ENCODE measurements around the gene ADARB2.

Gene ADARB2

GRCh38 chr10:1498746-1499358, 238.5 kb downstream of the ADARB2 start:
- POLR2A ChIA-PET: no interaction called here
- no peak for DNase-seq (ENCODE audit: extremely low spot score)
- CTCF ChIA-PET: no interaction called here
- TF ChIP-seq ARNT (IDR thresholded peaks at IDR 0.05) (no peak), CTBP1 (IDR thresholded peaks at IDR 0.05; ENCODE audit: borderline replicate concordance) (peak; percentile 61; the same call in 1 of the 2 replicates), FOXK2 (IDR thresholded peaks at IDR 0.05) (no peak), TARDBP (IDR thresholded peaks at IDR 0.05) (0 out of 2 replicates have a peak, but pooled peaks have one; percentile 12), PKNOX1 (IDR thresholded peaks at IDR 0.05) (peak; percentile 93), FOXM1 (IDR thresholded peaks at IDR 0.05; ENCODE audit: borderline replicate concordance) (no peak), SUZ12 (IDR thresholded peaks at IDR 0.05) (no peak), LEF1 (IDR thresholded peaks at IDR 0.05; ENCODE audit: borderline replicate concordance) (0 out of 2 replicates have a peak, but pooled peaks have one; percentile 48), ZNF384 (IDR thresholded peaks at IDR 0.05) (no peak)

GRCh38 chr10:1495915-1496517, 241.3 kb downstream of the ADARB2 start:
- TF ChIP-seq FOXM1 (IDR thresholded peaks at IDR 0.05; ENCODE audit: borderline replicate concordance) (no peak), L3MBTL2 (conservative IDR thresholded peaks at IDR 0.05) (no peak), NFRKB (IDR thresholded peaks at IDR 0.05) (no peak), TARDBP (IDR thresholded peaks at IDR 0.05) (no peak), PKNOX1 (IDR thresholded peaks at IDR 0.05) (no peak), ELF4 (IDR thresholded peaks at IDR 0.05) (no peak), SP1 (IDR thresholded peaks at IDR 0.05) (no peak), ARNT (IDR thresholded peaks at IDR 0.05) (no peak), FOXA1 (IDR thresholded peaks at IDR 0.05) (no peak), ZNF384 (IDR thresholded peaks at IDR 0.05) (no peak), CTBP1 (IDR thresholded peaks at IDR 0.05; ENCODE audit: borderline replicate concordance) (no peak), HDGF (IDR thresholded peaks at IDR 0.05; ENCODE audit: borderline replicate concordance) (no peak), LEF1 (IDR thresholded peaks at IDR 0.05; ENCODE audit: borderline replicate concordance) (no peak), BHLHE40 (IDR thresholded peaks at IDR 0.05; ENCODE audit: borderline replicate concordance) (no peak), SUZ12 (IDR thresholded peaks at IDR 0.05) (no peak; the same call in 1 of the 2 replicates), FOXK2 (IDR thresholded peaks at IDR 0.05) (no peak)
- POLR2A ChIA-PET: no interaction called here
- CTCF ChIA-PET: no interaction called here
- DNase-seq (ENCODE audit: extremely low spot score): no peak

- ChIA-PET POLR2A (no interaction called here), CTCF (no interaction called here)
- DNase-seq (ENCODE audit: extremely low spot score): no peak
- TF ChIP-seq FOXA1 (IDR thresholded peaks at IDR 0.05) (no peak), PKNOX1 (IDR thresholded peaks at IDR 0.05) (no peak), TARDBP (IDR thresholded peaks at IDR 0.05) (no peak), LEF1 (IDR thresholded peaks at IDR 0.05; ENCODE audit: borderline replicate concordance) (no peak), ARNT (IDR thresholded peaks at IDR 0.05) (no peak)
These were observed 244.7 kb downstream of the ADARB2 start for GRCh38 chr10:1492641-1493040.

GRCh38 chr10:1491901-1492300, 245.4 kb downstream of the ADARB2 start:
- no peak for DNase-seq (ENCODE audit: extremely low spot score)
- POLR2A ChIA-PET: no interaction called here
- TF ChIP-seq FOXA1 (IDR thresholded peaks at IDR 0.05) (no peak), TARDBP (IDR thresholded peaks at IDR 0.05) (no peak), SUZ12 (IDR thresholded peaks at IDR 0.05) (no peak), FOXM1 (IDR thresholded peaks at IDR 0.05; ENCODE audit: borderline replicate concordance) (no peak), LEF1 (IDR thresholded peaks at IDR 0.05; ENCODE audit: borderline replicate concordance) (no peak), ELF4 (IDR thresholded peaks at IDR 0.05) (no peak), ZNF384 (IDR thresholded peaks at IDR 0.05) (no peak), CTBP1 (IDR thresholded peaks at IDR 0.05; ENCODE audit: borderline replicate concordance) (no peak), L3MBTL2 (conservative IDR thresholded peaks at IDR 0.05) (no peak), BHLHE40 (IDR thresholded peaks at IDR 0.05; ENCODE audit: borderline replicate concordance) (no peak), ARNT (IDR thresholded peaks at IDR 0.05) (no peak)
- CTCF ChIA-PET: no interaction called here

- TF ChIP-seq LEF1 (IDR thresholded peaks at IDR 0.05; ENCODE audit: borderline replicate concordance) (no peak), CTBP1 (IDR thresholded peaks at IDR 0.05; ENCODE audit: borderline replicate concordance) (no peak), L3MBTL2 (conservative IDR thresholded peaks at IDR 0.05) (no peak), ELF4 (IDR thresholded peaks at IDR 0.05) (no peak), BHLHE40 (IDR thresholded peaks at IDR 0.05; ENCODE audit: borderline replicate concordance) (no peak), SUZ12 (IDR thresholded peaks at IDR 0.05) (no peak), SP1 (IDR thresholded peaks at IDR 0.05) (no peak), FOXK2 (IDR thresholded peaks at IDR 0.05) (no peak), FOXA1 (IDR thresholded peaks at IDR 0.05) (no peak), HDGF (IDR thresholded peaks at IDR 0.05; ENCODE audit: borderline replicate concordance) (no peak), PKNOX1 (IDR thresholded peaks at IDR 0.05) (no peak), ARNT (IDR thresholded peaks at IDR 0.05) (no peak), FOXM1 (IDR thresholded peaks at IDR 0.05; ENCODE audit: borderline replicate concordance) (no peak), TARDBP (IDR thresholded peaks at IDR 0.05) (no peak)
- no peak for DNase-seq (ENCODE audit: extremely low spot score)
- POLR2A ChIA-PET: no interaction called here
These were observed 247.5 kb downstream of the ADARB2 start for GRCh38 chr10:1489801-1490200.

More at GRCh38 chr10:1489801-1490200, 247.5 kb downstream of the ADARB2 start:
- CTCF ChIA-PET: no interaction called here

Measured in HEK293T (cell line).